ENCODE data around the gene ANKIB1. TPM values are rescaled to one million over a fixed set of nuclear protein-coding genes. Genes with fewer than 3 reads are reported as not detected.
"Not testable (repeated sequence)": the region's sequence is repeated elsewhere in the genome, so short reads cannot be mapped to it uniquely, and the experiment has no call there.

Gene ANKIB1
- total and polyA plus RNA-seq, 2 experiments from 2014 or later, result 6.3 to 17.2 TPM

- peaks cover 33% of the 10 kb centered on the region for H3K36me3 ChIP-seq
- peaks cover 24% of the 10 kb centered on the region for H3K4me1 ChIP-seq (ENCODE audit: low read depth)
- no peak for TF ChIP-seq CTCF (IDR thresholded peaks at IDR 0.05; ENCODE audit: low read depth, low read length)
- no peaks in the 10 kb centered on the region for H3K27me3 ChIP-seq
- no peak for DNase-seq (ENCODE audit: low read depth in 1 of 2, low spot score in 1 of 2)
- H3K9me3 ChIP-seq (ENCODE audit: low read depth), result no peaks in the 10 kb centered on the region
- no peak overlapping the region for H3K4me3 ChIP-seq
- H3K27ac ChIP-seq, result no peak overlapping the region
Measured at GRCh38 chr7:92400013-92400412, 154.2 kb downstream of the ANKIB1 start.

DNA sequence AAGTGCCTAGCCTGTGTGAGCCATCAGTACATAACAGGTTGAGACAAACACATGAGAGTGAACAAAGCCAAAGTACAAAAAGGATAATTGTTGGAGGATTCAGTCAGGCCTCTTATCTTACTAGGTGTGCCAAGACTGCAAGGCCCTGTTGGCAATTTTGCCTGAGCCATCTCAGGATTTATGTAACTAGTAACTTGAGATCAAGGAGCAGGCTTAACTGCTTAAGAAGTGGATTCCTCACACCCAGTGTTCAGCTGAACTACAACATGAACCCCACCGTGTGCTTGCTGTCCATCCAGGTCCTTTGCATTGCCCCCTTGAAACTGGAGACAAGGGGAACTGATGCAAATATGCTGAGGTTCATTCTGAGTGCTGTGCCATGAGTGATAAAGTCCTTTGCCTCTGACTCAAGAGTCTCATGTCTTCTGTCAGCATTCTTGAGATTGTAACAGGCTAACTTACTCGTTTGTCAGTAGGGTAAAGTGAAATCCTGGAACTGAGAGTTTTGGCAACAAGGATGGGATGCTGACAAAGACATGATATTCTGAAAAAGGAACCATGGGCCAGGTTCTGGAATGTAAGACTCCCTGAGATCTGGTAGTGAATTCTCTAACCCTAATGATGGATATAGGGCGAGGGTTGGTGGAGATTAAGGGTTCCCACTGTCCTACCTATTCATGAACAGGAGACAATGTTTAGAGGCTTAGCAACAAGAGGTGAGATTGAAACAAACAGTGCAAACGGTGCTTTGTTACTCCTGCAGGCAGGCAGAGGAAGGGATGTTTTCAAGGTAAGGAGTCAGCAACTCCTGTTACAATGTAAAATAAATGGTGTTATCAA is 157.4 kb downstream of the ANKIB1 start:
- Histone ChIP-seq H3K36me3 (peaks cover 20% of the 10 kb centered on the region), H3K9me3 (ENCODE audit: low read depth) (no peaks in the 10 kb centered on the region), H3K27me3 (no peaks in the 10 kb centered on the region), H3K4me1 (ENCODE audit: low read depth) (peaks cover 24% of the 10 kb centered on the region), H3K4me3 (no peak overlapping the region), H3K27ac (peak overlapping the region; percentile 80)
- peak; percentile 48 to 52 for DNase-seq (ENCODE audit: low read depth in 1 of 2, low spot score in 1 of 2)
- TF ChIP-seq CTCF (IDR thresholded peaks at IDR 0.05; ENCODE audit: low read depth, low read length), result no peak

GRCh38 chr7:92403760-92404074 is 157.9 kb downstream of the ANKIB1 start:
- peaks cover 24% of the 10 kb centered on the region for H3K4me1 ChIP-seq (ENCODE audit: low read depth)
- H3K27ac ChIP-seq, result peak overlapping the region; percentile 80
- H3K9me3 ChIP-seq (ENCODE audit: low read depth), result no peaks in the 10 kb centered on the region
- no peak for DNase-seq (ENCODE audit: low read depth in 1 of 2, low spot score in 1 of 2)
- no peak for TF ChIP-seq CTCF (IDR thresholded peaks at IDR 0.05; ENCODE audit: low read depth, low read length)
- peaks cover 19% of the 10 kb centered on the region for H3K36me3 ChIP-seq
- H3K4me3 ChIP-seq, result no peak overlapping the region
- no peaks in the 10 kb centered on the region for H3K27me3 ChIP-seq

- Histone ChIP-seq H3K9me3 (ENCODE audit: low read depth) (no peaks in the 10 kb centered on the region), H3K4me1 (ENCODE audit: low read depth) (peaks cover 24% of the 10 kb centered on the region), H3K4me3 (no peak overlapping the region), H3K36me3 (peaks cover 15% of the 10 kb centered on the region), H3K27ac (no peak overlapping the region), H3K27me3 (no peaks in the 10 kb centered on the region)
- peak; percentile 25 for TF ChIP-seq CTCF (IDR thresholded peaks at IDR 0.05; ENCODE audit: low read depth, low read length)
- DNase-seq (ENCODE audit: low read depth in 1 of 2, low spot score in 1 of 2), result peak in 1 of 2 donors; percentile 10
Measured at GRCh38 chr7:92404170-92404614, 158.4 kb downstream of the ANKIB1 start.

DNA sequence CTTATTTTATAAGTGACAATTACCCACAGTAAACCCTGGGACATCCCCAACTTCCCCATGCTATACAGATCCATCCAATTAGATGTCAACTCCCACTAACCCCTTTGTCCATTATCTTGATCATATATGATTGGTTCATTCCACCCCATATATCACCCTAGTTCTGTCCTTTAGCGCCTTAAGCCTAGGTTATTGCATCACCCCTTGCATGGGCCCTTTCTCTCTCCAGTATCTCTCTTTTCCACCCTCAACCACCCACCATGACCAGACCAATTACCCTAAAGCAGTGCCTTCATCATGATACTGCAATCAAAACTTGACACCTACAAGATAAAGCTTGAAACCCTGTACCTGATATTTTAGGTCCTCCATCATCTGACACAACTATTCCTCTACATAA is 163.6 kb downstream of the ANKIB1 start:
- H3K4me1 ChIP-seq (ENCODE audit: low read depth), result no peaks in the 10 kb centered on the region
- no peaks in the 10 kb centered on the region for H3K36me3 ChIP-seq
- no peak overlapping the region for H3K4me3 ChIP-seq
- TF ChIP-seq CTCF (IDR thresholded peaks at IDR 0.05; ENCODE audit: low read depth, low read length), result no peak
- H3K9me3 ChIP-seq (ENCODE audit: low read depth), result no peaks in the 10 kb centered on the region
- no peak for DNase-seq (ENCODE audit: low read depth in 1 of 2, low spot score in 1 of 2)
- H3K27ac ChIP-seq, result no peak overlapping the region
- H3K27me3 ChIP-seq, result no peaks in the 10 kb centered on the region

DNA sequence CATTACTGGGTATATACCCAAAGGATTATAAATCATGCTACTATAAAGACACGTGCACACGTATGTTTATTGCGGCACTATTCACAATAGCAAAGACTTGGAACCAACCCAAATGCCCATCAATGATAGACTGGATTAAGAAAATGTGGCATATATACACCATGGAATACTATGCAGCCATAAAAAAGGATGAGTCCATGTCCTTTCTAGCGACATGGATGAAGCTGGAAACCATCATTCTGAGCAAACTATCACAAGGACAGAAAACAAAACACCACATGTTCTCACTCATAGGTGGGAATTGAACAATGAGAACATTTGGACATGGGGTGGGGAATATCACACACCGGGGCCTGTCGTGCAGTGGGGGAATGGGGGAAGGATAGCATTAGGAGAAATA is 164.4 kb downstream of the ANKIB1 start:
- H3K27me3 ChIP-seq; H3K9me3 ChIP-seq (ENCODE audit: low read depth); DNase-seq (ENCODE audit: low read depth in 1 of 2, low spot score in 1 of 2); H3K27ac ChIP-seq; H3K4me3 ChIP-seq; H3K4me1 ChIP-seq (ENCODE audit: low read depth); H3K36me3 ChIP-seq: not testable (repeated sequence)
